GM18517 (cell line): ENCODE data around the gene LSM2.
"Not testable (repeated sequence)": the region's sequence is repeated elsewhere in the genome, so short reads cannot be mapped to it uniquely, and the experiment has no call there.

Source experiments
- ATAC-seq: cut with Tn5 transposase; IDR thresholded peaks from one replicate; pipeline ENCODE4 v1.9.1; 2021; ENCODE audit warnings: mild to moderate bottlenecking, moderate library complexity; ENCODE audit not compliant: unreplicated experiment

The LSM2 gene

DNA sequence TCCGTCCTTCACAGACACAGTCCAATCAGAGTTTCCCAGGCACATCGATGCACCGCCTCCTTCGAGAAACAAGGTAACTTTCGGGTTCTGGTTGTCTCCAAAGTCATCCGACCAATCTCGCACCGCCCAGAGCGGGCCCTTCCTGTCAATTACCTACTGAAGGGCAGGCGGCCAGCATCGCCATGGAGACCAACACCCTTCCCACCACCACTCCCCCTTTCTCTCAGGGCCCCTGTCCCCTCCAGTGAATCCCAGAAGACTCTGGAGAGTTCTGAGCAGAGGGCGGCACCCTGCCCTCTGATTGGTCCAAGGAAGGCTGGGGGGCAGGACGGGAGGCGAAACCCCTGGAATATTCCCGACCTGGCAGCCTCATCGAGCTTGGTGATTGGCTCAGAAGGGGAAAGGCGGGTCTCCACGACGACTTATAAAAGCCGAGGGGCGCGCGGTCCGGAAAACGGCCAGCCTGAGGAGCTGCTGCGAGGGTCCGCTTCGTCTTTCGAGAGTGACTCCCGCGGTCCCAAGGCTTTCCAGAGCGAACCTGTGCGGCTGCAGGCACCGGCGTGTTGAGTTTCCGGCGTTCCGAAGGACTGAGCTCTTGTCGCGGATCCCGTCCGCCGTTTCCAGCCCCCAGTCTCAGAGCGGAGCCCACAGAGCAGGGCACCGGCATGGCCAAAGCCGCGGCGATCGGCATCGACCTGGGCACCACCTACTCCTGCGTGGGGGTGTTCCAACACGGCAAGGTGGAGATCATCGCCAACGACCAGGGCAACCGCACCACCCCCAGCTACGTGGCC lies 20.7 kb upstream of the LSM2 start, which contains the start of gene HSPA1B:
HSPA1B (plus strand) TSS at position 453 of the 794 bp plus-strand sequence; CDS start at position 666, 213 bp downstream.
- ATAC-seq: peak; percentile 72

DNA sequence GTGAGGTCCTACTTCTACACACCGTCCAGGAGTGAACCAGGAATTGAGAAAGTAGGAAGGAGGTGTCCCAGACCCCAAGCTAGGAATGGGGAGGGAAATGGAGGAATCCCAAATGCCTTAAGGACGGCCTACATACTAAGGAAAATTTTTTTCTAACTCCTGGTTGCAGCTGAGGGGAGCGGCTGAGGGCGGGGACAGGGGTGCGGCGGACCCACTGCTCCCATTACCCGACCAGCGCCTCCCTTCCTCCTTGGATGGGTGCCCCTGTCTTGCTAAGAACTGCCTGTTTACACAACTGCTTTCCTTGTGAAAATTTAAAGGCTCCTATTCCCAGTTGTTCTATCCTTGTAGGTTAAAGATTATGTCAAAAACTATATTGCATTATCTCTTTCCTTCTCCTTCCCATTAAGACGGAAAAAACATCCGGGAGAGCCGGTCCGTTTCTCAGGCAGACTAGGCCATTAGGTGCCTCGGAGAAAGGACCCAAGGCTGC lies 20.1 kb upstream of the LSM2 start:
- peak; percentile 13 for ATAC-seq

- no peak for ATAC-seq
Measured at GRCh38 chr6:31825553-31825952, 18.8 kb upstream of the LSM2 start.

GRCh38 chr6:31823592-31824196 lies 16.9 kb upstream of the LSM2 start:
- ATAC-seq: not testable (repeated sequence)

DNA sequence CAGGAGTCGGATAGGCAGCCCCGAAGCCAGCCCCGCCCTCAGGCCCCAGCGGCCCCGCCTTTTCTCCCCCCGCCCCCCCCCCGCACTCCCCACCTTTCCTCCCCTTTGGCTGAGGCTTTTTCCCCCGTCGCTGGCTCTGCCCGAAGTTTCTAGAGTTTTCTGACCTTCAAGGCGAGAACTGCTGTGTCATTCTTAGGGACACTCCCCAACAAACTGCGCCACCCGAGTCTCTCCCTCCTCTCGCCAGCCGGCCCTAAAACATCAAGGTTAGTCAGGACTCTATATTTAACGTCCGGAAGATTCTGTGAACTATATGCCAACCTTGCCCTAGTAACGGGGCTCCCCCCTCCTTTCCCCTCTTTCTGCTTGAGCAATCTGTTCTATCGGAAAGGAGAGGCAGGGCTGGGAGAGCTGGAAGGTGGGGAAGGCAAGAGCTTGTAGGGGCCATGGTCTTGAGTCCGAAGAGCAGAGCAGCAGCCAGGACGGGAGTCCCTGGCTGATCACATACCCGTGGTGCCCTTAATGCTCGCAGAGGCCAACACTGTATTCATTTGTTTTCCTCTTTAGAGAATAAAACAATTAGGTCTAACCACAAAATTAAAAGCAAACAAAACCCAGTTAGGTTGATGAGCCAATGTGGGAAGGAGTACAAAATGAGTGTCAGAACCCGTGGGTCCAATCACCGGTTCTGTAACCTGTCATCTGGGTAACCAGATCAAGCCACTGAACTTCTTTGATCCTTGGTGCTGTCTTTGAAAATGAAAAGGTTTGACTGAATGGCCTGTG lies 15.5 kb upstream of the LSM2 start:
- ATAC-seq: no peak

DNA sequence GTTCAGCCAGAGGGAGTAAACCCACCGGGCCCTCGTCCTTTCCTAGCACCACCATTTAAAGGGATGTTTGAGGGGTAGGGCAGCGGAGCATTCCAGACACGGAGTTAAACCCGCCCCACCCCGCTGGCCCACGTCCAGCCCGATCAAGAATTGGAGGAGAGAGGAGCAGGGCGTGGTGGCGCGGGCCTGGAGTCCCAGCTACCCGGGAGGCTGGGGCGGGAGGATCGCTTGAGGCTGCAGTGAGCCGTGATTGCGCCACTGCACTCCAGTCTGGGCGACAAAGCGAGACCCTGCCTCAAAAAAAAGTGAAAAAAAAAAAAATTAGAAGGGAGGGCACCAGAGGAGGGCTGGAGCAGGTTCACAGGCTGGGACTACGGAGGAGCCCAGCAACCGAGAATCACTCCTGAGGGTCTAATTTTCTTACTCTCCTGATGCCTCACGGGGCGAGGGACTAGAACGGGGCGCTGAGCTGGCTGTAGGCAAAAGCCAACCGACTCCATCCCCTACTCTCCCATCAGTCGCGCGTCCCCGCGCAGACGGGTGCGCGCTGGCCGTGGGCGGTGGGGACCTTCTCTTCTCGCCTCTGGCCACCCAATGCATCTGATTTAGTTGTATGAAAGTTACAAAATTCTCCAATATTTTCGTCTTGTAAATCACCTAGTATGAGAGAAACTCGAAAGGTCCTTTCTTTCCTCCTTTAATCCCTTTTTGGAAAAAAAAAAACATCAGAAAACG lies 14.7 kb upstream of the LSM2 start:
- no peak for ATAC-seq

DNA sequence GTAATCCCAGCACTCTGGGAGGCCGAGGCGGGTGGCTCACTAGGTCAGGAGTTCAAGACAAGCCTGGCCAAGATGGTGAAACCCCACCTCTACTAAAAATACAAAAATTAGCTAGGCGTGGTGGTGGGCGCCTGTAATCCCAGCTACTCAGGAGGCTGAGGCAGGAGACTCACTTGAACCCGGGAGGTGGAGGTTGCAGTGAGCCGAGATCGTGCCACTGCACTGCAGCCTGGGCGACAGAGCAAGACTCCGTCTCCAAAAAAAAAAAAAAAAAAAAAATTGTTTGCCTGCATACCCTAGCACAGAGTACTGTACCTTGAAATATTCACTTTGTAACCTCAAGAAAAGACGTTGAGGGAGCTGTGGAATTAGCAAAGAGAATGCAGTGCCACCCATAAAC lies 13.6 kb upstream of the LSM2 start:
- not testable (repeated sequence) for ATAC-seq

DNA sequence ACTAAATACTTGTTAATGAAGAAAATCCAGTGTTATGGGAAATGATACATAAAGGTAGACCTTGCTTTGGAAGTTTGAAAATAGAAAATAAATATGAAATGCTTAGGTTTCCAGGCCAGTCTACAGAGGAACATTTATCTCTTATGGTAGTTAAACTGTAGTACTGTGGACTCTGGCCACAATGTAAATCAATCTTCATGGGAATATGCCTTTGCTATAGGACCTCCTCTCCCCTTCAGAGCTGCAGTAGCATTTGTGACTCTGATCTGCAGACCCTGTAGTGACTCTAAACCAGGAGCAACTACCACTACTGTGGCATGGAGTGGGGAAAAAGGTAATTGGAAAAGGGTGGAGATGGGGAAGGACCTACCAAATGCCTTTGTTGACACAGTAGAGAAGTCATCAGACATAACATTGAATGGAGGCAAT lies 13.1 kb upstream of the LSM2 start:
- ATAC-seq: no peak

- not testable (repeated sequence) for ATAC-seq
Measured at GRCh38 chr6:31817929-31818511, 11.3 kb upstream of the LSM2 start.

- not testable (repeated sequence) for ATAC-seq
Measured at GRCh38 chr6:31817133-31817928, 10.6 kb upstream of the LSM2 start.

DNA sequence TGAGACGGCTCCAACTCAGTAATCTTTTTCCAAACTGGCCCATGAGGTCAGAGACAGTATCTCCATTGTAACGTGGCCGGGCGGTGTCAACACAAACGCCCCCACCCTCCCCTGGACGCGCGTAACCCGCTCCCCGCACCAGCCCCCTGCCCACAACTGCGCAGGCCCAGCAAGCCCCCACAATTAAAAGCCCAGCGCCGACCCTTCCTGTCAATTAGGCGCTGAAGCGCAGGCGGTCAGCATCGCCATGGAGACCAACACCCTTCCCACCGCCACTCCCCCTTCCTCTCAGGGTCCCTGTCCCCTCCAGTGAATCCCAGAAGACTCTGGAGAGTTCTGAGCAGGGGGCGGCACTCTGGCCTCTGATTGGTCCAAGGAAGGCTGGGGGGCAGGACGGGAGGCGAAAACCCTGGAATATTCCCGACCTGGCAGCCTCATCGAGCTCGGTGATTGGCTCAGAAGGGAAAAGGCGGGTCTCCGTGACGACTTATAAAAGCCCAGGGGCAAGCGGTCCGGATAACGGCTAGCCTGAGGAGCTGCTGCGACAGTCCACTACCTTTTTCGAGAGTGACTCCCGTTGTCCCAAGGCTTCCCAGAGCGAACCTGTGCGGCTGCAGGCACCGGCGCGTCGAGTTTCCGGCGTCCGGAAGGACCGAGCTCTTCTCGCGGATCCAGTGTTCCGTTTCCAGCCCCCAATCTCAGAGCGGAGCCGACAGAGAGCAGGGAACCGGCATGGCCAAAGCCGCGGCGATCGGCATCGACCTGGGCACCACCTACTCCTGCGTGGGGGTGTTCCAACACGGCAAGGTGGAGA lies 8.5 kb upstream of the LSM2 start, which contains the start of the genes HSPA1A and HSPA1L:
HSPA1A (plus strand) TSS at position 519 of the 814 bp plus-strand sequence; CDS start at position 733, 214 bp downstream.
HSPA1L (minus strand) TSS at position 259 of the 814 bp plus-strand sequence. CDS start 3,311 bp downstream, outside the sequence.
- ATAC-seq: no peak

- ATAC-seq: no peak
Measured at GRCh38 chr6:31814677-31815024, 7.9 kb upstream of the LSM2 start.

DNA sequence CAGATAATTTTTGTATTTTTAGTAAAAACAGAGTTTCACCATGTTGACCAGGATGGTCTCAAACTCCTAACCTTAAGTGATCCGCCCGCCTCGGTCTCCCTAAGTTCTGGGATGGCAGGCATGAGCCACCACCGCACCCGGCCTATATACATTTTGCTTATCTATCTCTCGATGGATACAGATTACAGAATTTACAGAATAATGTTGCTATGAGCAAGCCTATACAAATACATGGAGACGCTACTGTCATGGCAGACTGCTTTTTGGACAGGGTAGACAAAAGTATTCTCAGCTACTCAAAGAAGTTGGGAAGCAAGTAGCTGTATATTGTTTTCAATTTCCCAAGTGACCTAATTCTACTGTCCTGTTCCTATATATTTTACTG lies 6.7 kb upstream of the LSM2 start:
- ATAC-seq: no peak

GRCh38 chr6:31811645-31812044 lies 4.9 kb upstream of the LSM2 start:
- ATAC-seq: no peak

- not testable (repeated sequence) for ATAC-seq
Measured at GRCh38 chr6:31808599-31808998, 1.8 kb upstream of the LSM2 start.

DNA sequence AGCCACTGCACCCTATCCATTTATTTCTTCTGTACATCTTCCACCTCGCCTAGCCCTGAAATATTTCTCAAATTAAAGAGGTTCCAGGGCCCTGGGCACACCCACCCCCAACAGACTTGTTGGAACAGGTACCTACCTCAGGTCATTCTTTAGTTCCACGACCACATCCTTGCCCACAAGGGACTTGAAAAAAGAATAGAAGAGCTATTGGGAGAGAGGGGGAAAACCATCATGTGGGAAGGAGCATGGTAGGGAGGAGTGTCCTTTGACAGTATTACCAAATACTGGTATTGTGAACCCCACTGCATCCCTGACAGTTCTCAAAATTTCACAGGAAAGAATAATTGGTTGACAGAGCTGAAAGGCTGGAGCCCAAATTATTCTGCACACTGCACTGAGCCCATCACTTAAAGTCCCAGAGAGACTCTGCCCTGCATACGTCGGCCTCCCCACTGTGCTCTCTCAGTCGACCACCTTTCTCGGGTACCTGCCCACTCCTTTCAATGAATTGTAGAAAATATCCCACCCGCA lies 762 bp downstream of the LSM2 start:
- ATAC-seq: peak; percentile 7

DNA sequence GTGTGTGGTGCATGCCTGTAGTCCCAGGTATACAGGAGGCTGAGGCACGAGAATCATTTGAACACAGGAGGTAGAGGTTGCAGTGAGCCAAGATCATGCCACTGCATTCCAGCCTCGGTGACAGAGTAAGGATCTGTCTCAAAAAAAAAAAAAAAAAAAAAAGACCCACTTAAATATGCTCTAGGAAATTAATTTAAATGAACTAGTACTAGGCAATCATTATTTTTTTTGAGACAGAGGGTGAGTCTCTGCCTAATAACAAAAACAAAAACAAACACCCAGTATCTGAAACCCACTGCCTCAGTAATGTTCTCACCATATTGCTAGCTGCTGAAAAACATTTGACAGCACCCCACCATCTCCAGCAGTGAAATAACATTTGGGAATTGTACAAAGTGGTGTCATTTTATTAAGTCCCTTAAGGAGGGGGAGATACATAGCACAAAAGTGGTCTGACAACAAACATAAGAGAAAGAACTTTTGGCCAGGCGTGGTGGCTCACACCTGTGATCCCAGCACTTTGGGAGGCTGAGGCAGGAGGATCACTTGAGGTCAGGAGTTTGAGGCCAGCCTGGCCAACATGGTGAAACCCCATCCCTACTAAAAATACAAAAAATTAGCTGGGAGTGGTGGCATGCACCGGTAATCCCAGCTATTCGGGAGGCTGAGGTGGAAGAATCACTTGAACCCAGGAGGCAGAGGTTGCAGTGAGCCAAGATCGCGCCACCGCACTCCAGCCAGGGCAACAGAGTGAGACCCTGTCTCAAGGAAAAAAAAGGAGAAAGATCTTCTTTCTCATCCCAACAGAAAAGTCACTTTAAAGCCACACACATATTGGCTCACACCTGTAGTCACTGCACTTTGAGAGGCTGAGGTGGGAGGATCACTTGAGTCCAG lies 5.5 kb downstream of the LSM2 start:
- not testable (repeated sequence) for ATAC-seq
